Nephron progenitor cell (in vitro differentiated cells): ENCODE measurements around the gene CACNA1C.

Source experiments
- DNase-seq: peaks from one replicate; pipeline ENCODE4 v3.0.0; 2021
- H3K27ac Mint-ChIP-seq: 2 replicates; pipeline ENCODE4 v1.8.0; 2021; ENCODE audit warnings: mild to moderate bottlenecking, moderate library complexity, mixed read lengths
- H3K27me3 Mint-ChIP-seq: 2 replicates; pipeline ENCODE4 v1.8.0; 2021; ENCODE audit warnings: mild to moderate bottlenecking, low read depth, mixed read lengths; ENCODE audit not compliant: poor library complexity
- H3K36me3 Mint-ChIP-seq: 2 replicates; pipeline ENCODE4 v1.8.0; 2021; ENCODE audit warnings: low read depth, mixed read lengths
- H3K4me1 Mint-ChIP-seq: 2 replicates; pipeline ENCODE4 v1.8.0; 2021; ENCODE audit warnings: mixed read lengths
- H3K4me3 Mint-ChIP-seq: 2 replicates; pipeline ENCODE4 v1.8.0; 2021; ENCODE audit warnings: mild to moderate bottlenecking, moderate library complexity, mixed read lengths
- H3K9me3 Mint-ChIP-seq: 2 replicates; pipeline ENCODE4 v1.8.0; 2021; ENCODE audit warnings: mild to moderate bottlenecking, moderate library complexity, mixed read lengths
- CTCF ChIP-seq: fragments of 200-600 bp; sonication (generic); IDR thresholded peaks from 2 replicates; pipeline ENCODE4 v1.5.0; 2021; ENCODE audit warnings: antibody characterized with exemption

Gene CACNA1C

GRCh38 chr12:2043054-2043453, 9.7 kb upstream of the CACNA1C start:
- no peaks in the 10 kb centered on the region for H3K4me1 Mint-ChIP-seq
- no peaks in the 10 kb centered on the region for H3K9me3 Mint-ChIP-seq
- H3K36me3 Mint-ChIP-seq: no peaks in the 10 kb centered on the region
- TF ChIP-seq CTCF: no peak
- no peak overlapping the region for H3K27ac Mint-ChIP-seq
- H3K4me3 Mint-ChIP-seq: no peak overlapping the region
- H3K27me3 Mint-ChIP-seq: peaks cover 52% of the 10 kb centered on the region
- DNase-seq: no peak

- Mint-ChIP-seq H3K27ac (no peak overlapping the region), H3K36me3 (no peaks in the 10 kb centered on the region), H3K4me3 (no peak overlapping the region), H3K27me3 (peaks cover 50% of the 10 kb centered on the region), H3K9me3 (no peaks in the 10 kb centered on the region), H3K4me1 (no peaks in the 10 kb centered on the region)
- no peak for TF ChIP-seq CTCF
- no peak for DNase-seq
These were observed 8.6 kb upstream of the CACNA1C start for GRCh38 chr12:2044165-2044564.

- no peaks in the 10 kb centered on the region for H3K36me3 Mint-ChIP-seq
- peaks cover 61% of the 10 kb centered on the region for H3K27me3 Mint-ChIP-seq
- no peak for DNase-seq
- no peak for TF ChIP-seq CTCF
- no peak overlapping the region for H3K4me3 Mint-ChIP-seq
- H3K27ac Mint-ChIP-seq: no peak overlapping the region
- H3K9me3 Mint-ChIP-seq: no peaks in the 10 kb centered on the region
- H3K4me1 Mint-ChIP-seq: peaks cover 9% of the 10 kb centered on the region
These were observed 5.8 kb upstream of the CACNA1C start for GRCh38 chr12:2046957-2047356.

- DNase-seq: no peak
- Mint-ChIP-seq H3K27ac (no peak overlapping the region), H3K4me3 (no peak overlapping the region), H3K27me3 (peaks cover 62% of the 10 kb centered on the region), H3K4me1 (peaks cover 12% of the 10 kb centered on the region), H3K36me3 (no peaks in the 10 kb centered on the region), H3K9me3 (no peaks in the 10 kb centered on the region)
- TF ChIP-seq CTCF: no peak
These were observed 5.0 kb upstream of the CACNA1C start for GRCh38 chr12:2047752-2048151.

- no peak for TF ChIP-seq CTCF
- no peak for DNase-seq
- no peaks in the 10 kb centered on the region for H3K9me3 Mint-ChIP-seq
- no peak overlapping the region for H3K4me3 Mint-ChIP-seq
- peaks cover 67% of the 10 kb centered on the region for H3K27me3 Mint-ChIP-seq
- peaks cover 21% of the 10 kb centered on the region for H3K4me1 Mint-ChIP-seq
- no peaks in the 10 kb centered on the region for H3K36me3 Mint-ChIP-seq
- H3K27ac Mint-ChIP-seq: no peak overlapping the region
These were observed 2.9 kb upstream of the CACNA1C start for GRCh38 chr12:2049604-2050540.
